HCEC 1CT (cell line): ENCODE data around the gene TSPYL2.

Source experiments
- DNase-seq: peaks from one replicate; pipeline ENCODE4 v3.0.0-alpha.2; 2017

Gene TSPYL2

DNA sequence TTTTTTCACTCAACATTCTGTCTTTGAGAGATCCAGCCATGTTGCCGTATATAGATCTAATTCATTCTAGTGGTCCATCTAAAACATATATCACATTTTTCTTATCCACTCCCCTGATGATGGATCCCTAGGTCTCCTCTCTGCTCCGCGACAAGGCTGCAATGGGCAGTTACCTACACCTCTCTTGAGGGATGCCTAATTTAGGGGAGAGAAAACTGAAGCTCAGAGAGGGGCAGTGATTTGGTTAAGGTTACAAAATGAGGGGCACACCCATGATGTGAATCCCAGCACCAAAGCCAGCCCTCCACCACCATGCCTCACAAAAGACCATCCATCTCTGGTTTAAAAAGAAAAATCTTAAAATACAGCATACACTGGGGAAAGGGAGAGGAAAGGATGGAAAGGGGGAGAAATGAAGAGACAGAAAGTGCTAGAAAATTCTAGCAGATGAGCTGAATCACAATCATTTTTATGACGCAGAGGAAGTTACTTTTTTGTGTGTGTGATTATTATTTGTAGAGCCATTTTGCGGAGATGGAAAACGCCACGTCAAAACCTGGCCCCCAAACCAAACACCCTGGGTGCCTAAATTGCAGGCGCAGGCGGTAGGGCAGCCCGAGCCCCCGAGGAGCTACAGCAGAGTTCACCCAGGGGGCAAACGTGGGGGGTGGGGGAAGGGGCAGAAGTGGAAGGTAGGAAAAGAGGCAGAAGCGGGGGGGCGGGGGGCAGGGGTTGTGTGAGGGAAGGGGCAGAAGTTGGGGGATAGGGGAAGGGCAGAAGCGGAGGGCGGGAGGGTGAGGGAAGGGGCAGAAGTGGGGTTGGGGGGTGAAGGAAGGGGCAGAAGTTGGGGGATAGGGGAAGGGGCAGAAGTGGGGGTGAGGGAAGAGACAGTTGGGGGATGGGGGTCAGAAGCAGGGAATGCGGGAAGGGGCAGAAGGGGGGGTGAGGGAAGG is 1.3 kb upstream of the TSPYL2 start:
- DNase-seq = peak; percentile 25

- no peak for DNase-seq
Observed at GRCh38 chrX:53082773-53083616, 828 bp downstream of the TSPYL2 start.

- no peak for DNase-seq
Observed at GRCh38 chrX:53084043-53084570, 1.9 kb downstream of the TSPYL2 start.

DNA sequence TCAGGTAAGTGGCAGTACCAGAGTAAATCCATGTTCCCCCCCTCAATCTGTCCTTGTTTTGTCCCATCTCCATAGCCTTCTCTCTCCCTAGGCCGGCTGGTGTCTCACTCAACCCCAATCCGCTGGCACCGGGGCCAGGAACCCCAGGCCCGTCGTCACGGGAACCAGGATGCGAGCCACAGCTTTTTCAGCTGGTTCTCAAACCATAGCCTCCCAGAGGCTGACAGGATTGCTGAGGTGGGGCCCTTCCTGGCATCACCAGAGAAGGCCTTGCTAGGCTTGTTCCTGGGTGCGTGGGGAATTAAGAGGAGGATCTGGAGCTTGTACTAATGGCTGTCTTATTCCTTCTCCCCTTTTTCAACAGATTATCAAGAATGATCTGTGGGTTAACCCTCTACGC is 2.7 kb downstream of the TSPYL2 start:
- DNase-seq = no peak

DNA sequence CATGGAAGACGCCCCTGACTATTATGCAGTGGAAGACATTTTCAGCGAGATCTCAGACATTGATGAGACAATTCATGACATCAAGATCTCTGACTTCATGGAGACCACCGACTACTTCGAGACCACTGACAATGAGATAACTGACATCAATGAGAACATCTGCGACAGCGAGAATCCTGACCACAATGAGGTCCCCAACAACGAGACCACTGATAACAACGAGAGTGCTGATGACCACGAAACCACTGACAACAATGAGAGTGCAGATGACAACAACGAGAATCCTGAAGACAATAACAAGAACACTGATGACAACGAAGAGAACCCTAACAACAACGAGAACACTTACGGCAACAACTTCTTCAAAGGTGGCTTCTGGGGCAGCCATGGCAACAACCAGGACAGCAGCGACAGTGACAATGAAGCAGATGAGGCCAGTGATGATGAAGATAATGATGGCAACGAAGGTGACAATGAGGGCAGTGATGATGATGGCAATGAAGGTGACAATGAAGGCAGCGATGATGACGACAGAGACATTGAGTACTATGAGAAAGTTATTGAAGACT is 3.6 kb downstream of the TSPYL2 start:
- no peak for DNase-seq

- no peak for DNase-seq
Observed at GRCh38 chrX:53086464-53086863, 4.3 kb downstream of the TSPYL2 start.

DNA sequence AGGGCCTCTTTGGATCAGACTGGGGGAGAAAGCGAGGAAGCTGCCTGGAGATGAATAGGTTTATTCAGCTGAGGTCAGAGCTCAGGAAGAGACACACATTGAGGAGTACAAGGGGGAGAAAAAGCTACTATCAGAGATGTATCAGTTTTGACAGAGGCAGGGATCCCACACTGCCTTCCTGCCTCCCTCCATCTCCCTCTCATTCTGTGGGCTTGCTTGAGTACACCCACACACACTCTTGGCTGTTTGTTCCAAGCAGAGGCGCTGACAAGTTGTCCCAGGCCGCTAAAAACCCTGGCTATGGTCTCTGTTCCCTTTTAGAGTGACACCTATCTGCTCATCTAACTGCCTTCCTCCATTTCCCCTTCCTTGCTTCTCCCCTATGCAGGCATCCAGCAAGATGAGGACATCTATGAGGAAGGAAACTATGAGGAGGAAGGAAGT is 5.2 kb downstream of the TSPYL2 start:
- DNase-seq = no peak

GRCh38 chrX:53088136-53088974 is 6.2 kb downstream of the TSPYL2 start:
- peak; percentile 32 for DNase-seq

- peak; percentile 54 for DNase-seq
Observed at GRCh38 chrX:53089224-53089842, 7.2 kb downstream of the TSPYL2 start.

- DNase-seq = no peak
Observed at GRCh38 chrX:53089925-53090324, 7.8 kb downstream of the TSPYL2 start.

DNA sequence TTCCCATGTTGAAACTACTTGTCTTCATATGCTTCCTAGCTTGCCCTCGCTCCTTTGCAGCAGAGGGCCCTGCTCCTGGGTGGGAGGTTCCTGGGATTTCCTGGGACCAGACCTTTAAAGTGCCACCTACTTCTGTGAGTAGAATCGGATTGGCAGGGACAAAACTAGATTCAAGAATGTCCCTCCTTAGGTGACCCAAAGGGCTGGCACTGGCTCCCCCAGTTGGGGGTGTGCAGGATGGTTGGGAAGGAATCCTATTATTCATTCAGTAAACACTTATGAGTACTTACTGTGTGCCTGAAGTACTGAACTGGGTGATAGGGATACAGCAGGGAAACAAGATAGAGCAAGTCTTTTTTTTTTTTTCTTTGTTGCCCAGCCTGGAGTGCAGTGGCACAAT is 9.2 kb downstream of the TSPYL2 start:
- no peak for DNase-seq

- DNase-seq = peak; percentile 82
Observed at GRCh38 chrX:53093177-53093655, 11.0 kb downstream of the TSPYL2 start.

- peak; percentile 91 for DNase-seq
Observed at GRCh38 chrX:53093748-53094581, 11.8 kb downstream of the TSPYL2 start, which contains the start of gene KANTR. TSS of gene KANTR (plus strand) at chrX:53094142. CDS start at chrX:53124273, 30,131 bp downstream.

DNA sequence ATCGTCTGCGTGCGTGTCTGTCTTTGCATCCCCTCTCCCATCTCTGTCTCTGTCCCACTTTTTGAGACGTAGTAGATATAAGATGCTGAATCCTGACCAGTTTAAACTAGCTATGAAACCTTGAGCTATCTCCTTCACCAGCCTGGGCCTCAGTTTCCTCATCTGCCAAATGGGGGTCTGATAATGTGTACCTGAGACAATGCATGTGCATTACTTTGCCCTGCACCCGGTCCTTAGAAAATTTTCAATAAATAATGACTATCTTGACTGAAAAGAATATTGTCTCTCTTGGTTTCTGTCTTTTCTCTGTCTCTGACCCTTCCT is 12.4 kb downstream of the TSPYL2 start:
- DNase-seq = no peak

DNA sequence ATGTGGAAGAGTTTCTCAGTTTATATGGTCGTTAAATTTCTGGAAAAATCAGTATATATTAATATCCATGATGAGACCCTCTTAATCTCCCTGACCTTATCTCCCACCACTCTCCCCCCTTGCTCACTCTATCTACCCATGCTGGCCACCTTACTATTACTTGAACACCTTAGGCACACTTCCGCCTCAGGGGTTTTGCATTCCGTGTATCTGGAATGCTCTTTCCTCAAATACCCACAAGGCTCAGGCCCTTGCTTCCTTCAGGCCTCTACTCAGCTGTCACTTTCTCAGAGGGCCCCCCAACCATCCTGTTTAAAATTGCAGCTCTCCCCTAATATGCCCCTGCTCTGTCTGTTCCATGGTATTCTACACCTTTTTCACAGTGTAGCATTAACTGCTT is 13.6 kb downstream of the TSPYL2 start:
- DNase-seq = no peak

- no peak for DNase-seq
Observed at GRCh38 chrX:53114864-53115549, 32.8 kb downstream of the TSPYL2 start.

- DNase-seq = no peak
Observed at GRCh38 chrX:53115550-53115874, 33.3 kb downstream of the TSPYL2 start.

DNA sequence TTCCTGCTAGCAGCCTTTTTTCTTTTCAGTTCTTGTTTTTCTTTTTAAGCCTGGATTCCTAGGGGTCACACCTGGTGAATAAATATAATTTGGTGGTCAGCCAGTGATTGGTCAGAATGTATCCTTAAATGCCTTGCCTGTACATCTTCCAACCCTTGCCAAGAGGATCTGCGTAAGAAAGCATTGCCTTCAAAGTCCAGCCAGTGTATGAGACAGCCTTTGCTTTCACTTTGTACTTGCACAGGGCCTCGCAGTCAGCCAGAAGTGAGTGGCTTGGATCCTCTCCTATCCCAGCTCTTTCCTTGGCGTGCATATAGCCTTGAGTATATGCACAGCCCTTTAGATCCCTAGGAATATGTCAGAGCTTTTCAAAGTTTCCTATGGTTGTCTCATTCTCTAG is 33.9 kb downstream of the TSPYL2 start:
- no peak for DNase-seq

DNA sequence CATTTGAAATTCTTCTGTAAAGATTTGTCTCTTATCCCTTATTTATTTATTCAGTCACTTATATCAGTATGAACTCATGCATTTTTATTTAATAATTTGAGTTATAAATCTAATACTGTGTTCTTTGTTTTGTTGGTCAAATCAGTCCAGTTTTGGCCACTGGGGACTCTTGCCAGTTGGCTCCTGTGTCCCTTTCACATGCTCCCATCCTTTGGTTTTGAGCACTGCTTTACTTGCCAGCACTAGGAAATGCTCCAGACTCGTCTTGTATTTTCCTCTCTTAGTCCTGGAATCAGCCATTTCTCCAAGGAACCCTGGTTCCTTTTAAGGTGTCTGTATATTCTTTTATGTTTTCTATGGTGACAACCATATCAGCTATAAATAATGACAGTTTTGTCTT is 39.8 kb downstream of the TSPYL2 start:
- no peak for DNase-seq

DNA sequence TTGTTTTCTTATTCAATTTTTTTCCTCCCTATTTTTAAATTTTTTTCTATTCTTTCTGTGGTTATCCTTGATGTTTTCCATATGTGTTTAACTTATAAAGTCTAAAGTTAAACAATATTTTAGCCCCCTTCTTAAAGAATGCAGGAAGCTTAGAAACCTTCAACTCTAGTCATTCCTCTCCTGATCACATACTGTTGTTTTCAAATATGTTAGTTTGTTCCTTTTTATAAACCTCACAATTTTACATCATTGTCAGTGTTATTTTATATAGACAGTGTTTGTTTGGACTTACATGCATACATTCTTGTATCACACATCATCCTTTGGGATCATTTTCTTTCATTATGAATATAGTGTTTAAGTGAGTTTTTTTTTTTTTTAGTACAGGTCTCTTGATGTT is 43.3 kb downstream of the TSPYL2 start:
- DNase-seq = peak; percentile 10
